Esophagus muscularis mucosa (tissue), 4 donors: ENCODE results near the gene MARCKSL1. TPM values are rescaled to one million over a fixed set of nuclear protein-coding genes. Genes with fewer than 3 reads are reported as not detected.

ENCODE experiments used
- DNase-seq: peaks from one replicate; pipeline ENCODE4 v3.0.0-alpha.2; 2017; ENCODE audit errors: extremely low spot score
- H3K27ac ChIP-seq, 4 donors: fragments of 200-600 bp; sonication (generic); replicated peaks in 1 of 4; 1 replicate in 3 of 4; 2 replicates in 1 of 4; pipeline ENCODE4 v1.5.1; 2016 to 2019; ENCODE audit warnings: mild to moderate bottlenecking in 1 of 4
- H3K27me3 ChIP-seq, 4 donors: fragments of 200-600 bp; sonication (generic); one replicate each; pipeline versions ENCODE4 v1.5.1 to v1.6.0; 2016 to 2019
- H3K36me3 ChIP-seq, 4 donors: fragments of 200-600 bp; sonication (generic); one replicate each; pipeline ENCODE4 v1.5.1; 2016 to 2019
- H3K4me1 ChIP-seq, 4 donors: fragments of 200-600 bp; sonication (generic); one replicate each; pipeline ENCODE4 v1.5.1; 2016 to 2019
- H3K4me3 ChIP-seq, 4 donors: fragments of 200-600 bp; sonication (generic); 1 replicate in 2 of 4; 2 replicates in 2 of 4; pipeline ENCODE4 v1.5.1; 2016 to 2019; ENCODE audit warnings: mild to moderate bottlenecking in 4 of 4, moderate library complexity in 1 of 4
- H3K9me3 ChIP-seq, 4 donors: fragments of 200-600 bp; sonication (generic); 1 replicate in 3 of 4; 2 replicates in 1 of 4; pipeline ENCODE4 v1.5.1; 2016 to 2019
- EP300 ChIP-seq: sonication (generic); formaldehyde crosslinking; IDR thresholded peaks from one replicate; pipeline ENCODE4 v1.6.1; 2017; ENCODE audit warnings: antibody characterized with exemption
- POLR2A ChIP-seq: fragments of 450-650 bp; IDR thresholded peaks from one replicate; pipeline ENCODE4 v1.6.1; 2017; ENCODE audit warnings: antibody characterized with exemption, moderate library complexity, mild to moderate bottlenecking, low read depth
- POLR2AphosphoS5 ChIP-seq, 2 donors: sonication (generic); formaldehyde crosslinking; IDR thresholded peaks; one replicate each; pipeline ENCODE4 v1.6.1; 2017; ENCODE audit warnings: antibody characterized with exemption in 2 of 2
- WGBS: methylation state at CpG from one replicate; pipeline ENCODE4 v1.1.5; 2018; 5-methylcytosine and 5-hydroxymethylcytosine counted together
- intact Hi-C: fragments of 100-400 bp; cut with DNase I; formaldehyde crosslinking; loops from one replicate; pipeline ENCODE4 v1.15.1; 2023
- total RNA-seq, 4 donors: library from RNA; depleted of rRNA; stranded (reverse); fragments of >200 nt; gene quantifications; one replicate each; pipeline versions ENCODE4 v1.1.0 to v1.2.1, GENCODE V29; 2016
- TF ChIP-seq, protein P1 (sequence below), 3 experiments: fragments of 200-600 bp in 2 of 3; fragments of 450-650 bp in 1 of 3; sonication (generic) in 2 of 3; IDR thresholded peaks; one replicate each; pipeline ENCODE4 v1.5.1; 2017 to 2019; ENCODE audit warnings: antibody characterized with exemption in 3 of 3, mild to moderate bottlenecking in 2 of 3, moderate library complexity in 1 of 3

Gene MARCKSL1
- total RNA-seq, 4 donors from 2014 or later, result 4.2 to 10.9 (median 9.2) TPM

DNA sequence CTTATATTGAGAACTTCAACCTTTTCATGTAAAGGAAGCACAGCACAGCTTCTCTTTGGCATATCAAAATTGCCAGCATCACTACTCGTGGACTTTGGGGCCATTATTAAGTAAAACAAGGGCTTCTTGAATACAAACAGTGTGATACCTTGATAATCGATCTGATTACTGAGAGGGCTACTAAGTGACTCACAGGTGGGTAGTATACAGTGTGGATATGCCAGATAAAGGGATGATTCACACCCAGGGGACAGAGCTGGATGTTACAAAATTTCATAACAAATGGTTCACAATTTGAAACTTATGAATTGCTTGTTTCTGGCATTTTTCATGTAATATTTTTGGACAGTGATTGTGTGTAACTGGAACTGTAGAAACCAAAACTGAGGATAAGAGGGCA, 28.7 kb downstream of the MARCKSL1 start:
- Histone ChIP-seq H3K4me1 (peaks cover 0 to 48% (median 24%) of the 10 kb centered on the region in 4 donors), H3K36me3 (peaks cover 30 to 37% (median 33%) of the 10 kb centered on the region in 4 donors), H3K4me3 (no peak overlapping the region), H3K9me3 (no peaks in the 10 kb centered on the region), H3K27me3 (no peaks in the 10 kb centered on the region), H3K27ac (no peak overlapping the region)
- intact Hi-C loops, result no loop called here
- WGBS, result 81% methylated on average over 2 of the region's 2 CpGs
- no peak for DNase-seq
- TF ChIP-seq POLR2AphosphoS5 (IDR thresholded peaks at IDR 0.05), result no peak
- TF ChIP-seq, protein P1, sequence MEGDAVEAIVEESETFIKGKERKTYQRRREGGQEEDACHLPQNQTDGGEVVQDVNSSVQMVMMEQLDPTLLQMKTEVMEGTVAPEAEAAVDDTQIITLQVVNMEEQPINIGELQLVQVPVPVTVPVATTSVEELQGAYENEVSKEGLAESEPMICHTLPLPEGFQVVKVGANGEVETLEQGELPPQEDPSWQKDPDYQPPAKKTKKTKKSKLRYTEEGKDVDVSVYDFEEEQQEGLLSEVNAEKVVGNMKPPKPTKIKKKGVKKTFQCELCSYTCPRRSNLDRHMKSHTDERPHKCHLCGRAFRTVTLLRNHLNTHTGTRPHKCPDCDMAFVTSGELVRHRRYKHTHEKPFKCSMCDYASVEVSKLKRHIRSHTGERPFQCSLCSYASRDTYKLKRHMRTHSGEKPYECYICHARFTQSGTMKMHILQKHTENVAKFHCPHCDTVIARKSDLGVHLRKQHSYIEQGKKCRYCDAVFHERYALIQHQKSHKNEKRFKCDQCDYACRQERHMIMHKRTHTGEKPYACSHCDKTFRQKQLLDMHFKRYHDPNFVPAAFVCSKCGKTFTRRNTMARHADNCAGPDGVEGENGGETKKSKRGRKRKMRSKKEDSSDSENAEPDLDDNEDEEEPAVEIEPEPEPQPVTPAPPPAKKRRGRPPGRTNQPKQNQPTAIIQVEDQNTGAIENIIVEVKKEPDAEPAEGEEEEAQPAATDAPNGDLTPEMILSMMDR (IDR thresholded peaks at IDR 0.05), result no peak
- TF ChIP-seq EP300, result no peak
- no peak for TF ChIP-seq POLR2A

DNA sequence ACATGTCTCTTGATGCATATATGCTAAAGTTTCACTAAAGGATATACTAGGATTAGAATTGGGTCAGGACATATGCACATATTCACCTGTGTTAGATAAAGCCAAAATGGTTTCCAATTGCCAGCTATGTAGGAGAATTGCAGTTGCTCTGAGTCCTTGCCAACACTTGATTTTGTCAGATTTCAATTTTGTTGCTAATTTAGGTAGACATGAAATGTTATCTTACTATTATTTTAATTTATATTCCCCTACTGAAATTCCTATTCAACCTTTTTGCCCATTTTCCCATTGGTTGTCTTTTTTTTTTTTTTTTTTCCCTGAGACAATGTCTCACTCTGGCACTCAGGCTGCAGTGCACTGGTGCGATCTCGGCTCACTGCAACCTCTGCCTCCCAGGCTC, 30.7 kb downstream of the MARCKSL1 start:
- intact Hi-C loops, result no loop called here
- Histone ChIP-seq H3K36me3 (peaks cover 32 to 37% (median 34%) of the 10 kb centered on the region in 4 donors), H3K27ac (no peak overlapping the region), H3K27me3 (no peaks in the 10 kb centered on the region), H3K4me1 (peaks cover 0 to 30% (median 20%) of the 10 kb centered on the region in 4 donors), H3K4me3 (no peak overlapping the region), H3K9me3 (no peaks in the 10 kb centered on the region)
- TF ChIP-seq, protein P1 (IDR thresholded peaks at IDR 0.05), result no peak
- TF ChIP-seq POLR2A (no peak), EP300 (no peak), POLR2AphosphoS5 (IDR thresholded peaks at IDR 0.05) (no peak)
- DNase-seq, result no peak
- WGBS, result 100% methylated on average over 2 of the region's 2 CpGs

GRCh38 chr1:32303997-32304622, 31.9 kb downstream of the MARCKSL1 start:
- TF ChIP-seq, protein P1 (IDR thresholded peaks at IDR 0.05), result no peak
- no peak for TF ChIP-seq EP300
- no peak for TF ChIP-seq POLR2A
- TF ChIP-seq POLR2AphosphoS5 (IDR thresholded peaks at IDR 0.05), result no peak
- no peak overlapping the region for H3K27ac ChIP-seq
- H3K4me1 ChIP-seq, result peaks cover 0 to 18% (median 9%) of the 10 kb centered on the region in 4 donors
- DNase-seq, result no peak
- 57% methylated on average over 3 of the region's 3 CpGs for WGBS
- H3K27me3 ChIP-seq, result no peaks in the 10 kb centered on the region
- H3K36me3 ChIP-seq, result peaks cover 32 to 37% (median 34%) of the 10 kb centered on the region in 4 donors
- H3K4me3 ChIP-seq, result no peak overlapping the region
- intact Hi-C loops, result no loop called here
- H3K9me3 ChIP-seq, result no peaks in the 10 kb centered on the region

DNA sequence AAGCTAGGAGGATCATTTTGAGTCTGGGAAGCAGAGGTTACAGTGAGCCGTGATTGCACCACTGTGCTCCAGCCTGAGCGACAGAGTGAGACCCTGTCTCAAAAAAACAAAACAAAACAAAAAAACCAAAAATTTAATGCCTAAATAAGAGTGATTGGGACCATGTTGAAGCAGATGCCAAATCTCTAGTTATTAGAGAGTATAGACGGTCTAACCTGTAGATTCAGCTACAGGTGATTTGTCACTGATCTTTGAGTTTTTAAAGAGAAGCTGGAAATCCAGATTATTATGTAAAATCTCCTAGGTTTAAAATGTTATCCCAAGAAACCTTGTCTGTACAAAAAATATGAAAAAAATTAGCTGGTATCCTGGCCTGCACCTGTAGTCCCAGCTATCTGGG, 32.7 kb downstream of the MARCKSL1 start:
- no peak for TF ChIP-seq EP300
- TF ChIP-seq POLR2AphosphoS5 (IDR thresholded peaks at IDR 0.05), result no peak
- TF ChIP-seq, protein P1 (IDR thresholded peaks at IDR 0.05), result no peak
- TF ChIP-seq POLR2A, result no peak
- intact Hi-C loops, result no loop called here

More for the DNA sequence above, 32.7 kb downstream of the MARCKSL1 start:
- Histone ChIP-seq H3K27ac (no peak overlapping the region), H3K9me3 (no peaks in the 10 kb centered on the region), H3K27me3 (no peaks in the 10 kb centered on the region), H3K4me3 (no peak overlapping the region), H3K4me1 (peaks cover 0 to 18% (median 4%) of the 10 kb centered on the region in 4 donors), H3K36me3 (peaks cover 32 to 37% (median 34%) of the 10 kb centered on the region in 4 donors)
- no peak for DNase-seq
- WGBS, result 89% methylated on average over 3 of the region's 3 CpGs
